ENCODE results near the gene LRRC3.

LRRC3 gene

DNA sequence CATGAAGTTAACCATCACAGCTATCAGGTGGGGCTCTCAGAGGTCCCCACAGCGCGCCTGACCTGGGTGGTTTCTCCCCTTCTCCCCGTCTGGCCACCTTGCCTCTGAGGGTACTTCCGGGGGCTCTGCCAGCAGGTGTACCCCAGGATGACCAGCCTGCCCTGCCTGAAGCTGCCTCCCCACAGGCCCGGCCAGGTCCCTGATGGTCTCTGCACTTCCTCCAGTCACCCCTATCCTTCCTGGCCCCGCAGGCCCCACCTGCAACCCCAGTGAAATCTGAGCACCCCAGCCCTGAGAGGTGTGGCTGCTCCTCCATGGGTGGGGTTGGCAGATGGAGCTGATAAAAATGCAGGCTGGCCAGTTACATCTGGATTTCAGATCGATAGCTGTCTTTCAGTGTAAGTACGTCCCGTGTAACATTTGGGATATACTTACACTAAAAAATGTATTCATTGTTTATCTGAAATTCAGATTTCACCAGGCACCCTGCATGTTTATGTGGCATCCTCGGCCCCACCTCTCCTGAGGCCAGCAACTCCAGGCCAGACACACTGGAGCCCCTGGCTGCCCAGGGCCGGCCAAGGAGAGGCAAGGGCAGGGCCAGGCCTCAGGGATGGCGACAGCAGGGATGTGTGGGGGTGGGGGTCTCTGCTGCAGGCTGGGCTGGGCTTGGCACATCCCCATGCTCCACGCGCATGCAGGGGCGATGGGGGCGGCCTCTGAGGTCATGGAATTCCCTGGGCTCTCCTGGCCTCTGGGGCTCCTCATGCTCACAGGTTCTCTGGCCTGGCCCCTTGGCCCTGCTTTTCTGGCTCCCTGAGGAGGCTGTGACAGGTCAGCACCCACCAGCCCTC lies 25.1 kb downstream of the LRRC3 start:
- no peak for DNase-seq

DNA sequence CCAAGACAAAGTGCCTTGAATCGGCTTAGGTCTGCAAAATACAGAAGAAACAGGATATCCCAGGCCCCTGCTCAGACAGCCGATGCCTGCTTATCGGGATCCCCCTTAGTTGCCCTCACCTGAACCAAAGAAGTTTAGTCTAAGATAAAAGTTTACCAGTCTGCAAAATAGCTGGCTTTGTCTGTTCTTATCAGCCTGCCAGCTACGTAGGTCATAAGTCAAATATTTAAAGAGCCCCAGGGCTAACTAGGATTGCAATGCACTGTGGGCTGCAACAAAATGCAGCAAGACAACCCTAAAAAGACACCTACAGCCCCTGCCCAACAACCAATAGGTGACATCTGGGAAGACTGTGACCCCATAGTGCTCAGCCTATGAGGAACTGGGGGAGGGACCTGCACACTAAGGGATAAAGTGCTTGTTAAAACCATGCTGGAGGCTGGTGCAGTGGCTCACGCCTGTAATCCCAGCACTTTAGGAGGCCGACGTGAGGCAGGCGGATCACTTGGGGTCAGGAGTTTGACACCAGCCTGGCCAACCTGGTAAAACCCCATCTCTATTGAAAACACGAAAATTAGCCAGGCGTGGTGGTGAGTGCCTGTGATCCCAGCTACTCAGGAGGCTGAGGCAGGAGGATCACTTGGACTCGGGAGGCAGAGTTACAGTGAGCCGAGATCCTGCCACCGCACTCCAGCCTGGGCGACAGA lies 27.4 kb downstream of the LRRC3 start:
- no peak for DNase-seq

DNA sequence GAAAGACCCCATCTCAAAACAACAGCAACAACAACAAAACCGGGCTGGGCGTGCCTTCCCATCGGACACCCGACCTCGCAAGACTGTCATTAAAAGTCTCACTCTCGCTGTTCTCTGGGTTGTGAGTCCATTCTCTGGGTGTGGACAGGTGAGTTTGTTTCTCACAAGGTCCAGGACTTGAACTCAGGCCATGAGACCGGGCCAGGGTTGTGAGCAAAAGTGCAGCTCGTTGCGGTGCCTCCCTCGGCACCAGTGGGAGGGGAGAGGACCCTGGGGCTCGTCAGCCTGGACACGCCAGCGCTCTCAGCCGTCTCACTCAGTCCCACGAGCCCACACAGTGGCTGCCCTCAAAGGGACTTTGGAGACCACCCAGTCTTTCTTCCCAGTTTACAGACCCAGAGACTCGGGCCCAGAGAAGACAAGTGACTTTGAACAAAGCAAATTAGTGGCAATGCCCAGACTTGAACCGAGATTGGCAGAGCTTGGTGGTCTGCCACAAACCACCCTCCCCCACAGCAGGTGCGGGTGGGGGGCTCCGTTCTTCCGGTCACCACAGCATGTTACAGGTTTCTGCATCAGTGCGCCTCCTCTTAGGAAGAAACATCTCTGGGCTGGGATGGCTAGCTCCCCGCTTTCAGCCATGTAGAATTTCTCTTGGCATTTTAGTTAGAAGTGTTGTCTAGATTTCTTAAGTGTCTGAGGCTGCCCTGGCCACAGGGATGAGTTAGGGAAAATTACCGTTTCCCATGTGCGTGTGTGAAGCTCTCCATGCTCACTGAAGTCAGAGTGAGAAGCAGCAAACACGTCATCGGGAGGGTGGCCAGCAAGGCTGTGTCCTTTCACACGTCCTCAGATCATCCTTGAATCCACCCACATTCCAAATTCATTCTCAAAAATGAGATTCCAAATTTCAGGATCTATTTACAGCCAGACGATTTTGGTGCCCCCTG lies 28.3 kb downstream of the LRRC3 start:
- no peak for DNase-seq

- no peak for DNase-seq
Observed at GRCh38 chr21:44484498-44485253, 29.4 kb downstream of the LRRC3 start.

DNA sequence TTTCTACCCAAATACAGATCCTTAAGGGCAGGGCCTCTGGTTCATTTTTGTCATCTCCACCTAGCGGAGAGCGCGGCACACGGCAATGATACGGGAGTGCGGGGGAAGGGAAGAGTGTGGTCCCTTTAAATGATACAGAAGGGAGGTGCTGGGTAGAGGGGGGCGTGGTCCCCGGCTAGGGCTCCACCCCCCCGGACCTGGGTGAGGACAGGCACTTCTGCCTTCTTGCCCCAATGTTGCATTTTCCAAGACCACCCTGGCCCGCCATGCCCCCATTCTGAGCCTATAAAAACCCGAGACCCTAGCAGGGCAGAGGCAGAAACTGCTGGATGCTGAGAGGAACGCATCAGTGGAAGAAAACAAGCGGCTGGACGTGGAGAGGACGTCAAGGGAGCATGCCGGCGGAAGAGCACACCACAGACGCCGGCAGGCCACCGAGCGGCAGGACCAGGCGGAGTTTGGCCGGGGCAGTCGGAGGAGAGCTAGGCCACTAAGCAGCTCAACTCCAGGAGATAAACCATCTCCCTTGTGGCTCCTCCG lies 30.0 kb downstream of the LRRC3 start:
- DNase-seq, result peak; percentile 47

DNA sequence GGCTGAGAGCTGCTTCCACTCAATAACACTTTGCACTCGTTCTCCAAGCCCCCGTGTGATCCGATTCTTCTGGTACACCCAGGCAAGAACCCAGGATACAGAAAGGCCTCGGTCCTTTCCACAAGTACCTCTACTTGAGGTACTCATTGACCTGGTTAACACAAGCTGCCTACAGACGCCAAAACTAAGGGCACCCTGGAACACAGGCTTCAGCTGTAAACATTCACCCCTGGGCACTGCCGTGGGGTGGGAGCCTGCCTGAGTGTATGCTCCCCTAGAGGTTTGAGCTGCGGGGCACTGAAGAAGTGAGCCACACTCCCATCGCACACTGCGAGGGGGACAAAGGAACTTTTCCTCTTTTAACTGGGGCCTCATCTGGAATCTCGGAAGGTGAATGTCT lies 30.5 kb downstream of the LRRC3 start:
- DNase-seq, result peak; percentile 2

GRCh38 chr21:44486302-44486701 lies 31.0 kb downstream of the LRRC3 start:
- DNase-seq, result no peak

GRCh38 chr21:44487831-44488230 lies 32.5 kb downstream of the LRRC3 start:
- DNase-seq, result peak; percentile 9

GRCh38 chr21:44489962-44490361 lies 34.7 kb downstream of the LRRC3 start:
- DNase-seq, result no peak

DNA sequence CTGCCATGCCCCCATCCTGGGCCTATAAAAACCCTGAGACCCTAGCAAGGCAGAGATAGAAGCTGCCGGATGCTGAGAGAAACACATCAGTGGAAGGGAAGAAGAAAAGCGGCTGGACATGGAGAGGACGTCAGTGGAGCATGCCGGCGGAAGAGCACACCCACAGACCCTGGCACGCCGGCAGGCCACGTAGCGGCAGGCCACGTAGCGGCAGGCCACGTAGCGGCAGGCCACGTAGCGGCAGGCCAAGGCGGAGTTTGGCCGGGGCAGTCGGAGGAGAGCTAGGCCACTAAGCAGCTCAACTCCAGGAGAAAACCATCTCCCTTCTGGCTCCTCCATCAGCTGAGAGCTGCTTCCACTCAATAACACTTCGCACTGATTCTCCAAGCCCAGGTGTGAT lies 35.1 kb downstream of the LRRC3 start:
- DNase-seq, result no peak

GRCh38 chr21:44490816-44491215 lies 35.5 kb downstream of the LRRC3 start:
- no peak for DNase-seq

- DNase-seq, result no peak
Observed at GRCh38 chr21:44492567-44493385, 37.5 kb downstream of the LRRC3 start.

- no peak for DNase-seq
Observed at GRCh38 chr21:44494418-44494817, 39.1 kb downstream of the LRRC3 start.

GRCh38 chr21:44494956-44495355 lies 39.6 kb downstream of the LRRC3 start:
- DNase-seq, result no peak

DNA sequence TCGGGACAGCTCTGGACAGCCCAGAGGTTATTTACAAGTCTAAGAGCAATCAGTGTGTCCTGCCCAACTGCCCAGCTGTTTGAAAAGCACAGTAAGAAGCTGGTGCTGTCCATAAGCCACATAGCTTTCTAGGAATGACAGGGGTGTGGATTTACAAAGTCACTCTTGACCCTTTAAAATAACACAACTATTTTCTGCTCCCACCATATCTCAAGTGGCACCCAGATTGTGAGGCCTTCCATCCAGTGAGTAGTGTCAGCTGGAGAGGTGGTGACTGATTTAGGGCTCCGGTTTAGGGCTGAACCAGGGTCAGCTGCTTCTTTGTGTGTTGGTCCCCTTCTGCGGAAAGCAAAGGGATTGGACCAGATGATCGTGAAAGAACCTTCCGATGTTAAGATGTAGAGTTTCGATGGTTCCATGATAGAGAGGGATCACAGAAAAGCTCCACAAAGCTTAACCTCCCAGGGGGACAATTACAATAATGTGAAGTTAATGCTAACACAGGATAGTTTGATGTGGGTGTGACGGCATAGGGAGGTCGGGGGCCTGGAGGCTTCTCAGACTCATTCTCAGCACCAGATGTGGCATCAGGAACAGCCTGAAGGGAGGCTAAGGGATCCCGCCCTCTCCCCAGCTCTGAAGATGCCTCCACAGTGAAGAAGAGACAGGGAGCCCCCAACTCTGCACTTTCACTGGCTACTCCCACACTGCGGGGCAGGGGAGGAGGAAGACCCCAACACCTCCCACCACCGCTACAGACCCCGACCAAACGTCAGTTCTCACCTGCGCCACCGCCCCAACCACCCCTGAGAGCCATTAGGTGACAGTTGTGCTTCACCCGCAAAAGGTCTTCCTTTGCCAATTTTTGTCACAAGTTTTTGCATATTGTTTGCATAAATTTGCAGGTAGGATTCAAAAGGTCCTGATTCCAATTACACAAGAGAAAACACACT lies 40.6 kb downstream of the LRRC3 start:
- no peak for DNase-seq

DNA sequence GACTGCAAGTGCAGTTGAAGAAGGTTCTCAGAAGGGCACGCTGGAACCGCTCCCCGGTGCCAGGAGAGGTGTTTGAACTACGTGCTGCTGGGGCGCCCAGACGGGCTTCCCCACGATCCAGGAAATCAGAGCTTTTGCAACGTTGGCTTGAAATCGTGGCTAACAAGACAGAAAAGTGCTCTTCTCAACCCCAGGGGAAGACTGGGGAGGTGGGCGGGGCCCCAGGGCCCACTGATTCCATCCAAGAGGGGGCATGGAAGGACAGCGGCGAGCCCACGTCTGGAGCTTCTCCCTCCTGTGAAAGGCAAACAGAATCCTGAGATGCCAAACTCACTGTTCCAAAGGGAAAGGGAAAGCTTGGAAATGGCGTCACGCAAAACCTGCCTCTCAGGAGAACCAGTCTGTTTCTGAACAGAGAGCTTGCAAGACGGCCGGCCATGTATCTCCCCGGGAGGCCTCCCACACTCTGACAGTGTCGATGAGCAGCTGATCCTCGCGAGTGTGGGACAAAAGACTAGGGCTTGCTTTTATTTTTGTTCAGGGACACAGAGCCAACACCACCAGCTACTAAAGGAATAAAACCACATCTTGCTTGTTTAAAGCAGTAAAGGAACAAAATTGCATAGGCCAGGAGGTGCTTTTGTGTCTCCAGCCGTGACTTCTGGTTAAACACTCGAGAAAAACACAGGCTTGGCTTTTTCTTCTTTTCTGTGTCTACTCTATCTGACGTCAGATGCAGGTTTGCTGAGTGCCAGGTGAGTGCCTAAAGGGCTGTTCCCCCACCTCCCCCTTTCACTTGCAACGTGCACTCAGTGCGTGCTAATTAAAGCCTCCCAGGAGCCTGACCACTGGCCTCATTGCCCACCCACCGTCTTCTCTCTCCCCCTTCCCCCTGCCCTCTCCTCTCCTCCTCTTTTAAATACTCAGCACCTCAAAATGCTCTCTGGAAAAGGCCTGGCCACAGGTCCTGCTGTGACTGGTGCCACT lies 41.5 kb downstream of the LRRC3 start:
- DNase-seq, result no peak

DNA sequence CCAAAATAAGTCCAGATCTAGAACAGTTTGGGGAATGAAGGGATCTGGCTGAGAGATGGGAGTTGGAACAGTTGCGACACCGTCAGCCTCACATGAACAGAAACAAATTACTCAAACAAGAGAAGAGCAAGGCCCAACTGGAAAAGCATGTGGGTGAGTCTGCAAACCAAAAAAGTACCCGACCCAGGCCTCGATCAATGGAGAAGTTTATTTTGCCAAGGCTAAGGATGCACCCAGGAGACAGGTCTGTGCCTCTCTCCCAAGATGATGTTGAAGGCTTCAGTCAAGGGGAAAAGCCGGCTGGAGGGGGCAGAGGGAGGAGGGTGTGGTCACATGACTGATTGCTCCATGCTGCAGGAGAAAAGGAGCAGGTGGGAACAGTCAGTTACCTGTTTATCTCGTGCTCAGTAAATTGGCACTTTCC lies 42.4 kb downstream of the LRRC3 start:
- no peak for DNase-seq
